IPS-NIHi7 (cell line): ENCODE data around the gene WWOX.

Source experiments
- DNase-seq: peaks from one replicate; pipeline ENCODE4 v3.0.0; 2012; ENCODE audit warnings: mixed read lengths; ENCODE audit errors: extremely low spot score

WWOX gene

GRCh38 chr16:78224342-78224741, 124.9 kb downstream of the WWOX start:
- DNase-seq: no peak

GRCh38 chr16:78225919-78226318, 126.5 kb downstream of the WWOX start:
- DNase-seq: no peak

- DNase-seq: peak; percentile 57
Measured at GRCh38 chr16:78227855-78228254, 128.4 kb downstream of the WWOX start.

GRCh38 chr16:78228704-78229103, 129.2 kb downstream of the WWOX start:
- DNase-seq: no peak

- DNase-seq: no peak
Measured at GRCh38 chr16:78230832-78231231, 131.4 kb downstream of the WWOX start.

- DNase-seq: peak; percentile 89
Measured at GRCh38 chr16:78235168-78235800, 135.8 kb downstream of the WWOX start.

GRCh38 chr16:78235876-78236275, 136.4 kb downstream of the WWOX start:
- DNase-seq: no peak

- no peak for DNase-seq
Measured at GRCh38 chr16:78237841-78238240, 138.4 kb downstream of the WWOX start.

GRCh38 chr16:78240459-78241222, 141.2 kb downstream of the WWOX start:
- DNase-seq: peak; percentile 48

GRCh38 chr16:78242239-78242630, 142.8 kb downstream of the WWOX start:
- no peak for DNase-seq

GRCh38 chr16:78244131-78244895, 144.9 kb downstream of the WWOX start:
- DNase-seq: no peak

GRCh38 chr16:78246559-78246958, 147.1 kb downstream of the WWOX start:
- DNase-seq: no peak

- peak; percentile 65 for DNase-seq
Measured at GRCh38 chr16:78249056-78249455, 149.6 kb downstream of the WWOX start.

- no peak for DNase-seq
Measured at GRCh38 chr16:78249832-78250231, 150.4 kb downstream of the WWOX start.

GRCh38 chr16:78251115-78251514, 151.7 kb downstream of the WWOX start:
- DNase-seq: no peak

GRCh38 chr16:78252757-78253156, 153.3 kb downstream of the WWOX start:
- no peak for DNase-seq

- DNase-seq: no peak
Measured at GRCh38 chr16:78254841-78255240, 155.4 kb downstream of the WWOX start.

GRCh38 chr16:78256686-78257375, 157.4 kb downstream of the WWOX start:
- no peak for DNase-seq

- no peak for DNase-seq
Measured at GRCh38 chr16:78257376-78257728, 157.9 kb downstream of the WWOX start.

- no peak for DNase-seq
Measured at GRCh38 chr16:78258375-78259065, 159.1 kb downstream of the WWOX start.

GRCh38 chr16:78259873-78260272, 160.4 kb downstream of the WWOX start:
- DNase-seq: no peak

- DNase-seq: no peak
Measured at GRCh38 chr16:78264642-78265041, 165.2 kb downstream of the WWOX start.
